Uterus (tissue), 2 donors: ENCODE data around the gene ID2.

Source experiments
- POLR2A ChIP-seq, 2 donors: fragments of 450-650 bp; IDR thresholded peaks; one replicate each; pipeline ENCODE4 v1.6.1; 2016; ENCODE audit warnings: antibody characterized with exemption in 2 of 2, mild to moderate bottlenecking in 1 of 2, moderate library complexity in 1 of 2
- TF ChIP-seq, protein P1 (sequence below), 4 experiments: fragments of 200-600 bp in 2 of 4; fragments of 450-650 bp in 2 of 4; sonication (generic) in 2 of 4; IDR thresholded peaks; one replicate each; pipeline ENCODE4 v1.5.1; 2016 to 2019; ENCODE audit warnings: antibody characterized with exemption in 4 of 4, mild to moderate bottlenecking in 2 of 4, moderate library complexity in 1 of 4

DNA sequence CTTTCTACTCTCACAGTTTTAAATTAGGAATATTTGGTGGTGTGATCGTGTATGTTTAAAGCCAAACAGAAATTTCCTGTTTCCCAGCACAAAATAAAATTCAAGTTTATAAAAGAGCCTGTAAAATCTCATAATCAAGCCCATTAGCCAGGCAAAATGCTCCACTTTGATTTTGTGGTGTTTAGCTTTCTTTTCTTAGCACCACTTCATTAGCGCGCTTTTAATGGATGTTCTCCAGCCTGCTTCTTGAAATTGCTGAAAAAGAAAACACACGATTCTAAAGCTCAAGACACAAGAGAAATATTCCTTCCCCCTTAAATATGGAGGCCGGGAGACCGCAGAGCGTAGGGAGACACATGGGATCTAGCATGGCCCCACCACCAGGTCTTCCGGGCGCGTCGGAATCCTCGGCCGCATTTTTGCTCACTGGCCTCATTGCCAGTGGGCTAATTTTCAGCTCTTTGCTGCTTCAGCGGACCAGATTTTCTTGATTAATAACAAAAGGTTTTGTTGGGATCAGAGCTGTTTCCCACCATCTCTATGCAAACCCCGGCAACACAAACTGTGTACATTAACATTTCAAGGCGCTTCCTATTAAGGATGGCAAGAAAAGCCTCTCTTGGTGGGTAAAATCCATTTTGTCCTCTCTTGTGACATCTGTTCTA is 40.4 kb upstream of the ID2 start:
- TF ChIP-seq, protein P1, sequence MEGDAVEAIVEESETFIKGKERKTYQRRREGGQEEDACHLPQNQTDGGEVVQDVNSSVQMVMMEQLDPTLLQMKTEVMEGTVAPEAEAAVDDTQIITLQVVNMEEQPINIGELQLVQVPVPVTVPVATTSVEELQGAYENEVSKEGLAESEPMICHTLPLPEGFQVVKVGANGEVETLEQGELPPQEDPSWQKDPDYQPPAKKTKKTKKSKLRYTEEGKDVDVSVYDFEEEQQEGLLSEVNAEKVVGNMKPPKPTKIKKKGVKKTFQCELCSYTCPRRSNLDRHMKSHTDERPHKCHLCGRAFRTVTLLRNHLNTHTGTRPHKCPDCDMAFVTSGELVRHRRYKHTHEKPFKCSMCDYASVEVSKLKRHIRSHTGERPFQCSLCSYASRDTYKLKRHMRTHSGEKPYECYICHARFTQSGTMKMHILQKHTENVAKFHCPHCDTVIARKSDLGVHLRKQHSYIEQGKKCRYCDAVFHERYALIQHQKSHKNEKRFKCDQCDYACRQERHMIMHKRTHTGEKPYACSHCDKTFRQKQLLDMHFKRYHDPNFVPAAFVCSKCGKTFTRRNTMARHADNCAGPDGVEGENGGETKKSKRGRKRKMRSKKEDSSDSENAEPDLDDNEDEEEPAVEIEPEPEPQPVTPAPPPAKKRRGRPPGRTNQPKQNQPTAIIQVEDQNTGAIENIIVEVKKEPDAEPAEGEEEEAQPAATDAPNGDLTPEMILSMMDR (IDR thresholded peaks at IDR 0.05): no peak
- no peak for TF ChIP-seq POLR2A (IDR thresholded peaks at IDR 0.05)
